Astrocyte of the spinal cord (primary cell): ENCODE data around the gene NACC1.
A peak's percentile ranks its signal among the peaks of the same experiment; 100 is the strongest.

ENCODE experiments used
- DNase-seq: peaks from one replicate; pipeline ENCODE4 v3.0.0; 2011; ENCODE audit warnings: low read depth, low spot score
- H3K4me3 ChIP-seq: 2 replicates; pipeline ENCODE4 v1.5.1; 2011; ENCODE audit warnings: low read depth, mild to moderate bottlenecking, low read length, moderate library complexity
- CTCF ChIP-seq: IDR thresholded peaks from 2 replicates; pipeline ENCODE4 v1.5.1; 2012; ENCODE audit warnings: low read depth, mild to moderate bottlenecking, low read length, inconsistent platforms
- in situ Hi-C: cut with HindIII; loops from 2 replicates; pipeline ENCODE4 v1.10.0; 2017; ENCODE audit warnings: low sequenced_read_pairs

NACC1 gene

GRCh38 chr19:13110099-13110610, 7.9 kb upstream of the NACC1 start:
- DNase-seq: no peak
- no peak overlapping the region for H3K4me3 ChIP-seq
- no peak for TF ChIP-seq CTCF
- in situ Hi-C loops: no loop called here

- in situ Hi-C loops: no loop called here
- DNase-seq: no peak
- no peak for TF ChIP-seq CTCF
- H3K4me3 ChIP-seq: no peak overlapping the region
Observed at GRCh38 chr19:13112555-13112954, 5.5 kb upstream of the NACC1 start.

- in situ Hi-C loops: no loop called here
- no peak for DNase-seq
- peak overlapping the region; percentile 99 for H3K4me3 ChIP-seq
- no peak for TF ChIP-seq CTCF
Observed at GRCh38 chr19:13115936-13116281, 2.2 kb upstream of the NACC1 start.

- in situ Hi-C loops: no loop called here
- no peak for TF ChIP-seq CTCF
- peak; percentile 93 for DNase-seq
- H3K4me3 ChIP-seq: peak within 1 kb of the TSS; percentile 99
Observed at GRCh38 chr19:13116282-13117175, 1.5 kb upstream of the NACC1 start, which contains the start of gene TRMT1. Gene TRMT1, minus strand, starts transcription at chr19:13116740. Its CDS starts 341 bp downstream, at chr19:13116399.

- peak overlapping the region; percentile 99 for H3K4me3 ChIP-seq
- DNase-seq: no peak
- in situ Hi-C loops: no loop called here
- TF ChIP-seq CTCF: no peak
Observed at GRCh38 chr19:13117176-13117771, 790 bp upstream of the NACC1 start.

- in situ Hi-C loops: no loop called here
- TF ChIP-seq CTCF: no peak
- H3K4me3 ChIP-seq: peak overlapping the region; percentile 82
- peak; percentile 34 for DNase-seq
Observed at GRCh38 chr19:13118424-13119193, 545 bp downstream of the NACC1 start.
